ENCODE results near the gene COPA.

DNA sequence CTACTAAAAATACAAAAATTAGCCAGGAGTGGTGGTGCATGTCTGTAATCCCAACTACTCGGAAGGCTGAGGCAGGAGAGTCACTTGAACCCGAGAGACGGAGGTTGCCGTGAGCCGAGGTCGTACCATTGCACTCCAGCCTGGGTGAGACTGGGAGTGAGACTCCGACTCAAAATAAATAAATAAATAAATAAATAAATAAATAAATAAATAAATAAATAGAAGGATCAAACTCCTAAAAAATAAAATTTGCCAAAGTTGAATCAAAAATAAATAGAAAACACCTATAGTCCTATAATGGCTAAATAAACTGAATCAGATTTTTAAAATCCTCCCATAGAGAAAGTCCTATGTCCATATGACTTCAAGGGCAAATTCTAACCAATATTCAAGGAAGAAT lies 42.9 kb downstream of the COPA start:
- TF ChIP-seq, protein P1, sequence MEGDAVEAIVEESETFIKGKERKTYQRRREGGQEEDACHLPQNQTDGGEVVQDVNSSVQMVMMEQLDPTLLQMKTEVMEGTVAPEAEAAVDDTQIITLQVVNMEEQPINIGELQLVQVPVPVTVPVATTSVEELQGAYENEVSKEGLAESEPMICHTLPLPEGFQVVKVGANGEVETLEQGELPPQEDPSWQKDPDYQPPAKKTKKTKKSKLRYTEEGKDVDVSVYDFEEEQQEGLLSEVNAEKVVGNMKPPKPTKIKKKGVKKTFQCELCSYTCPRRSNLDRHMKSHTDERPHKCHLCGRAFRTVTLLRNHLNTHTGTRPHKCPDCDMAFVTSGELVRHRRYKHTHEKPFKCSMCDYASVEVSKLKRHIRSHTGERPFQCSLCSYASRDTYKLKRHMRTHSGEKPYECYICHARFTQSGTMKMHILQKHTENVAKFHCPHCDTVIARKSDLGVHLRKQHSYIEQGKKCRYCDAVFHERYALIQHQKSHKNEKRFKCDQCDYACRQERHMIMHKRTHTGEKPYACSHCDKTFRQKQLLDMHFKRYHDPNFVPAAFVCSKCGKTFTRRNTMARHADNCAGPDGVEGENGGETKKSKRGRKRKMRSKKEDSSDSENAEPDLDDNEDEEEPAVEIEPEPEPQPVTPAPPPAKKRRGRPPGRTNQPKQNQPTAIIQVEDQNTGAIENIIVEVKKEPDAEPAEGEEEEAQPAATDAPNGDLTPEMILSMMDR (IDR thresholded peaks at IDR 0.05; ENCODE audit: low read length) = no peak
- no peak for TF ChIP-seq EZH2phosphoT487 (IDR thresholded peaks at IDR 0.05; ENCODE audit: low read length)

Measured in MM.1S (cell line).